Activated T-cell treated with anti-CD3 and anti-CD28 coated beads for 4 hours (primary cell): ENCODE results near the gene AGAP1.
"Not testable (repeated sequence)": the region's sequence is repeated elsewhere in the genome, so short reads cannot be mapped to it uniquely, and the experiment has no call there.

ENCODE experiments used
- DNase-seq: peaks from one replicate; pipeline ENCODE4 v3.0.0-alpha.2; 2020

The AGAP1 gene

DNA sequence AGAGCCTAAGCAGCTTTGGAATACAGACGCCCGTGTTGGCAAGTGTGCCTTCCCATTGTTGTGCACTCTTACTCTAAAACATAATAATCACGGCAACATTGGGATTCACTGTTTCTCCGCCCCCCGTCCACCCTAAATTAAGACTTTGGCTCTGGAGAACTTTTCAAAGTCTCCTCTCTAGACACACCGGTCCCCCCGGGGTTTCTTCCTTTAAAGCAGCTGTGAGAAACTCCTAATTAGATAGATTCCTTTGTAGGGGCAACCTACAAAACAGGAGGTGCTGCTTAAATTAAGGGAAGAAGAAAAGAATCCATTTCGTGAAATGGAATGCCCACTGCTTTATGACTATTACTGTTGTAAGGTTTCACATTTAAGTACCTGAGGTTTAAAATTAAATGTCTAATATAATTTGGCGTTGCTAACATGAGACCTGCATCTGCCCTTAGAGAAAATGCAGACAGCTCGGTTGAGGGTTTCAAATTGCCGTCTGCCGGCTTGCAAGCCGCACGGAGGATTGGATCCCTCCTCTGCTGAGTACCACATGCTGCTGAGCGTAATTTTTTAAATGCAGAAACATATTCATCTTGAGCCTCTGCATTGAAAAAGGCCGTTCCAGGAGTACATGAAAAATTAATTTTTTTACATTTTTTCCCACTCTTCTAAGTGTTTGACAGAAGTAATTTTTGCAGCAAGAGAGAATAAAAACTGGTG is 441.1 kb downstream of the AGAP1 start:
- no peak for DNase-seq

- DNase-seq: no peak
Observed at GRCh38 chr2:235935773-235936172, 441.9 kb downstream of the AGAP1 start.

GRCh38 chr2:235936493-235936892 is 442.6 kb downstream of the AGAP1 start:
- no peak for DNase-seq

DNA sequence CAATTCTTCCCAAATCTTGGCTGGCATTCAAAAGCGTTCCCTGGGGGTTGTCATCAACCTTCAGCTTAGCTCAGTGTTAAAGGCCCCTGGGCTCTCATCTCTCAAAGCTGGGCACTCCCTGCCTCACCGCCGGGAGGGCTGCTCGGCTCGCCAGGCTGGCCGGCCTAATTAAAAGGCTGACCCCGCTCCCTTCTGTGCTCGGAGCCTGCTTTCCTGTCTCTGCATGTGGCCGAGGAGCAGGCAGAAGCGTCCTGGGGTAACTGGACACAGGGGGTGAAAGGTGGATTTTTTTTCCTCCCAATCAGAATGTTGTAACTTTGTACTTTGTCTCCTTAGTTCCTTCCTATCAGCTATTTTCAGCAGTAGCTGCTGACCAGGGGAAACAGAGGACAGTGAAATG is 443.2 kb downstream of the AGAP1 start:
- DNase-seq: no peak

- no peak for DNase-seq
Observed at GRCh38 chr2:235937526-235937925, 443.7 kb downstream of the AGAP1 start.

DNA sequence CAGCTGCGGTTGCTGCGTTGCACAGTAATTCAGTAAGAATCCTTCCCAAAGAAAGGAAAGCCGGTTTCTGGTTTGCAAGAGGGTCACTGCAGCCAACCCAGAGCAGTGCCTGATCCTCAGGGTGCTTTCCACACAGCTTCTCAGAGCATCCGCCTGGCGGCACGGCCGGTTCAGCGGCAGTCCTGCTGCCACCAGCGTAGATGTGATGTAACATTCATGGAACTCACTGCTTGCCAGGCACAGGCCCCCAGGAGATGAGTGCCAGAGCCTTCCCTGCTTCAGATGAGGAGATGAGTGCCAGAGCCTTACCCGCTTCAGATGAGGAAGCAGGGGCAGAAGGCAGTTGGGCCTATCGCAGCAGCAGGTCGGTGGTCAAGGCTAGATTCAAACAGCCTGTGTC is 444.1 kb downstream of the AGAP1 start:
- DNase-seq: no peak

GRCh38 chr2:235938611-235939010 is 444.8 kb downstream of the AGAP1 start:
- no peak for DNase-seq

- DNase-seq: no peak
Observed at GRCh38 chr2:235939471-235939870, 445.6 kb downstream of the AGAP1 start.

GRCh38 chr2:235940330-235940729 is 446.5 kb downstream of the AGAP1 start:
- DNase-seq: no peak

DNA sequence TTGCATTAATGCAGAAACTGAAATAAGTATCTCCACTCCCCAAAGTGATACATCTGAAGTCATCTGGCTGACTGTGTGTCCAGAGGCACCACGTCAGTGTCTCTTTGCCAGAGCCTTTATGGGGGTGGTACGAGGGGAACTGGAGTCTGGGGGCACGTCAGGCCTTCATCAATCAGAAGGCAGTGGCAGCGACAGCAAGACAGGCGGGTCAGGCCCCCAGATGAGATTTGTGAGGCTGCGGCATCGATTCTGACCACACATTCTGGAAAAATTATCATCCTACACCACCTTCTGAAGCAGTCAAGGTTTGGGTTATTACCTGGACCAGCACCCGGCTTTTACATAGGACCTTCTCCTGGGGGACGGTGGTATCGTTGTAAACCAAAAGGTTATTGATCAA is 450.7 kb downstream of the AGAP1 start:
- DNase-seq: no peak

- peak; percentile 1 for DNase-seq
Observed at GRCh38 chr2:235945608-235946140, 451.8 kb downstream of the AGAP1 start.

GRCh38 chr2:235946590-235946989 is 452.7 kb downstream of the AGAP1 start:
- DNase-seq: no peak

DNA sequence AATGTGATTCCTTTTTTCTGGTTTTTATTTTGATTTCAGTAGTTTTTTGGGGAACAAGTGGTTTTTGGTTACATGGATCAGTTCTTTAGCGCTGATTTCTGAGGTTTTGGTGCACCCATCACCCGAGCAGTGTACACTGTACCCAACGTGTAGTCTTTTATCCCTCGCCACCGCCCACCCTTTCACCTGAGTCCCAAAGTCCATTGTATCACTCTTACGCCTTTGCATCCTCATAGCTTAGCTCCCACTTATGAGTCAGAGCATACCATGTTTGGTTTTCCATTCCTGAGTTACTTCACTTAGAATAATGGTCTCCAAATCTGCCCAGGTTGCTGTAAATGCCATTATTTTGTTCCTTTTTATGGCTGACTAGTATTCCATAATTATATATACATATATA is 453.2 kb downstream of the AGAP1 start:
- not testable (repeated sequence) for DNase-seq

GRCh38 chr2:235949567-235950472 is 456.0 kb downstream of the AGAP1 start:
- DNase-seq: no peak

GRCh38 chr2:235950473-235950809 is 456.6 kb downstream of the AGAP1 start:
- DNase-seq: no peak

DNA sequence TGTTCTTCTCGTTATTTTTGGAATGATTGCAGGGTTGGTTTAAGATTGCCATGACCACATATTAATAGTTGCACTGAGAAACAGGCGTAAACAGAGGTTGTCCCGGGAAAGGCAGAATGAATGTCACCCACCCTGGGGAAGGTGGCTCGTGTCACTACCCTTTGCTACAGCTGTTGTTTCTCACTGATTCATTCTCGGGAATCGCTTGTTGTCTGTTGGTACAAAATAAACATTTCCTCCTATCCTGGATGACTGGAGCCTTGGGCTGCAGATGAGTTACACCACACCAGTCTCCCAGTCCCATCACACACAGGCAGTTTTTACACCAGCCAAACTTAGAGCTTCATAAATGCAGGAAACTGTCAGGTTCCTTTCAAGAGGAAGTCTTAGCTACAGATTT is 457.6 kb downstream of the AGAP1 start:
- no peak for DNase-seq

GRCh38 chr2:235951982-235952381 is 458.1 kb downstream of the AGAP1 start:
- DNase-seq: peak; percentile 3

GRCh38 chr2:235952714-235953113 is 458.9 kb downstream of the AGAP1 start:
- DNase-seq: no peak

GRCh38 chr2:235954281-235954680 is 460.4 kb downstream of the AGAP1 start:
- DNase-seq: no peak

DNA sequence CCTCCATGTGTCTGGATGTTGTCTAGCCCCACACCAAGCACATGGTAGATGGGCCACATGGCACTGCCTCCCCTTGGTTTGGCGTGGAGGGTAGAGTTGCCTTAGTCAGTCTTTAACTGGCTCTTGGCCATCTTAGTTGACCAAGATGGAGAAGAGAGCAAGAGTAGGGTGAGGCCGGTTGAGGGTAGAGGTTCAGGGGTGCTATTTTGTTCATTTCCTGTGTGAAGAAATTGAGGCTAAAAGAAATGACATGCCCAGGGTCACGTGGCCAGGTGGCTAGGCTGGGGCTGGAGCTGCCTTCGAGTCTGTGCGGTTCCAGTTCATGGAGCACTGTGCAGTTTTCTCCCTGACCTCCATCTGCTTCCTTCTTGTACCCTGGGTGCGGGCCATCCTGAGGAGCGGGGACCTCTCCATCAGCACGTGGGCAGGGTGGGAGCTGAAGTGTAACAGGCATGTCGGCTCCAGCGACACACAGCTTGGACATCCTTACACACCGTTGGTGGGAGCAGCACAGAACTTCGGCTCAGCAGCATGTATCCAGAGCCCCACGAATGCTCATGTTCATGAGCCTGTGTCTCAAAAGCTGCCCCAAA is 461.1 kb downstream of the AGAP1 start:
- no peak for DNase-seq

GRCh38 chr2:235955664-235956063 is 461.8 kb downstream of the AGAP1 start:
- DNase-seq: no peak

- no peak for DNase-seq
Observed at GRCh38 chr2:235956281-235956970, 462.6 kb downstream of the AGAP1 start.

DNA sequence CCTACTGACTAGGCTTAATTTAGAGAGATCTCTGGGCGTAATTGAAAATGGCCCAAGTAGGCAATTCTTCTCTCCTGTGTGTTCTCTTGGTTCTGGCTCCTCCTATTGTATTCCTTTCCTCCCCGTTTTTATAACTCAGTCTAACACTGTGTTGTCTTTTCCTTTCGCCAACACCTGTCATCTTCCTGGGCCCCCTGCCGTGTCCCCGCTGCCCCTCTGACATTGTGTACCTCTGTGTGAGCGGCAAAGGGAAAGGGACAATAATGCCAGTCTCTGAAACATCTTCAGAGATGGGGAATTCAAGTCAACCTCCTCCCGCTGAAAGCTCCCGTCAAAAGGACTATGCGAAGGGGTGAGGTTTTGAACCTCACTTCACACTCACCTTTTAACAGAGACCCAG is 463.4 kb downstream of the AGAP1 start:
- no peak for DNase-seq
